SK-N-SH (cell line): ENCODE results near the gene SLC12A7. TPM values are rescaled to one million over a fixed set of nuclear protein-coding genes. Genes with fewer than 3 reads are reported as not detected.

ENCODE experiments used
- CTCF ChIA-PET: fragments of 300-600, 350-600 bp; formaldehyde crosslinking; extraction: SDS; loops from one replicate; lab custom pipeline; 2021; lab: Yijun Ruan, JAX
- POLR2A ChIA-PET: fragments of 350-600 bp; sonication (Branson Sonifier 250); formaldehyde crosslinking; extraction: SDS; loops from one replicate; lab custom pipeline; 2020; ENCODE audit warnings: antibody characterized with exemption, inconsistent platforms; lab: Yijun Ruan, JAX
- DNase-seq: peaks from one replicate; pipeline ENCODE4 v3.0.0; 2012
- H2AFZ ChIP-seq: fragments of 200-600 bp; sonication (generic); 2 replicates; pipeline ENCODE4 v1.8.1; 2016; ENCODE audit warnings: antibody characterized with exemption, mild to moderate bottlenecking, low read depth
- H3F3A ChIP-seq: fragments of 200-600 bp; sonication (generic); replicated peaks from 2 replicates; pipeline ENCODE3; 2016; ENCODE audit warnings: antibody characterized with exemption, mild to moderate bottlenecking; ENCODE audit not compliant: insufficient read depth
- H3K27ac ChIP-seq, 2 experiments: fragments of 200-500 bp in 1 of 2; fragments of 200-600 bp in 1 of 2; sonication (Bioruptor generic) in 1 of 2; sonication (generic), shearing (Covaris generic) in 1 of 2; 2 replicates each; pipeline versions ENCODE4 v1.5.1 to v1.6.1; 2014 to 2016; ENCODE audit warnings: low read depth in 2 of 2, inconsistent platforms in 1 of 2, low read length in 1 of 2, mild to moderate bottlenecking in 1 of 2, mixed read lengths in 1 of 2
- H3K27me3 ChIP-seq: fragments of 200-600 bp; sonication (generic), shearing (Covaris generic); 2 replicates; pipeline ENCODE4 v1.6.1; 2016; ENCODE audit warnings: mixed run types; ENCODE audit not compliant: insufficient read depth
- H3K36me3 ChIP-seq, 2 experiments: fragments of 200-500 bp in 1 of 2; fragments of 200-600 bp in 1 of 2; sonication (Bioruptor generic) in 1 of 2; sonication (generic) in 1 of 2; replicated peaks in 1 of 2; 2 replicates each; pipeline versions ENCODE3 to v1.5.1; 2014 to 2016; ENCODE audit warnings: low read length in 1 of 2, mild to moderate bottlenecking in 1 of 2; ENCODE audit not compliant: insufficient read depth in 2 of 2, control insufficient read depth in 1 of 2
- H3K4me1 ChIP-seq, 2 experiments: fragments of 200-500 bp in 1 of 2; fragments of 200-600 bp in 1 of 2; sonication (Bioruptor generic) in 1 of 2; sonication (generic), shearing (Covaris generic) in 1 of 2; 2 replicates each; pipeline versions ENCODE4 v1.5.1 to v1.6.1; 2014 to 2016; ENCODE audit warnings: low read depth in 1 of 2, low read length in 1 of 2, mixed run types in 1 of 2; ENCODE audit not compliant: insufficient read depth in 2 of 2, control insufficient read depth in 1 of 2
- H3K4me2 ChIP-seq: fragments of 200-600 bp; sonication (generic), shearing (Covaris generic); 2 replicates; pipeline ENCODE4 v1.6.1; 2017; ENCODE audit warnings: mixed run types
- H3K4me3 ChIP-seq, 2 experiments: fragments of 200-500 bp in 1 of 2; fragments of 200-600 bp in 1 of 2; sonication (Bioruptor generic) in 1 of 2; sonication (generic), shearing (Covaris generic) in 1 of 2; 2 replicates each; pipeline versions ENCODE4 v1.5.1 to v1.8.1; 2014 to 2016; ENCODE audit warnings: low read depth in 2 of 2, inconsistent platforms in 1 of 2, low read length in 1 of 2, mild to moderate bottlenecking in 1 of 2, mixed read lengths in 1 of 2, moderate library complexity in 1 of 2
- H3K79me2 ChIP-seq: fragments of 200-600 bp; sonication (generic); 2 replicates; pipeline ENCODE4 v1.8.1; 2017; ENCODE audit warnings: mild to moderate bottlenecking; ENCODE audit not compliant: insufficient read depth
- H3K9ac ChIP-seq: fragments of 200-600 bp; sonication (generic); 2 replicates; pipeline ENCODE4 v1.6.1; 2017; ENCODE audit warnings: mixed run types
- H3K9me2 ChIP-seq: fragments of 200-600 bp; sonication (generic); 2 replicates; pipeline ENCODE4 v1.6.1; 2017; ENCODE audit warnings: mixed run types
- H3K9me3 ChIP-seq: fragments of 200-600 bp; sonication (generic); 2 replicates; pipeline ENCODE4 v1.6.1; 2017; ENCODE audit warnings: mixed run types, mild to moderate bottlenecking, moderate library complexity
- H4K20me1 ChIP-seq: fragments of 200-600 bp; sonication (generic); 2 replicates; pipeline ENCODE4 v1.6.1; 2017; ENCODE audit warnings: mild to moderate bottlenecking, mixed run types; ENCODE audit not compliant: insufficient read depth
- CHD2 ChIP-seq: fragments of 150-350 bp; IDR thresholded peaks from 2 replicates; pipeline ENCODE4 v1.6.1; 2018; ENCODE audit warnings: low read length; ENCODE audit not compliant: partially characterized antibody
- CTCF ChIP-seq: fragments of 200-600 bp; sonication (generic); IDR thresholded peaks from 2 replicates; pipeline ENCODE4 v1.6.1; 2017; ENCODE audit warnings: antibody characterized with exemption, mild to moderate bottlenecking, moderate library complexity
- EP300 ChIP-seq, 2 experiments: IDR thresholded peaks; 2 replicates each; pipeline versions ENCODE4 v1.4.0 to v1.6.1; 2012; ENCODE audit warnings: borderline replicate concordance in 1 of 2, low read depth in 1 of 2, low read length in 1 of 2
- EZH2phosphoT487 ChIP-seq: fragments of 200-600 bp; sonication (generic); IDR thresholded peaks from 2 replicates; pipeline ENCODE4 v1.6.1; 2017; ENCODE audit warnings: low read depth, mixed run types, mild to moderate bottlenecking, antibody characterized with exemption, moderate library complexity, borderline replicate concordance
- FOSL2 ChIP-seq: IDR thresholded peaks from 2 replicates; pipeline ENCODE4 v1.4.0; 2012; ENCODE audit warnings: low read depth, mild to moderate bottlenecking, moderate library complexity, borderline replicate concordance
- FOXJ3 ChIP-seq: sonication (generic); formaldehyde crosslinking; IDR thresholded peaks from 2 replicates; pipeline ENCODE4 v1.5.1; 2020; ENCODE audit warnings: mild to moderate bottlenecking, missing genetic modification reagents
- FOXM1 ChIP-seq: IDR thresholded peaks from 2 replicates; pipeline ENCODE4 v1.4.0; 2012; ENCODE audit warnings: low read depth, mild to moderate bottlenecking
- GABPA ChIP-seq: IDR thresholded peaks from 2 replicates; pipeline ENCODE4 v1.4.0; 2012; ENCODE audit warnings: low read depth, mild to moderate bottlenecking
- JUND ChIP-seq: IDR thresholded peaks from 2 replicates; pipeline ENCODE4 v1.4.0; 2012
- MXI1 ChIP-seq: IDR thresholded peaks from 2 replicates; pipeline ENCODE4 v1.6.1; 2012; ENCODE audit warnings: mild to moderate bottlenecking, low read depth, low read length, improper control_type of control experiment
- NFIC ChIP-seq: IDR thresholded peaks from 2 replicates; pipeline ENCODE4 v1.4.0; 2012; ENCODE audit warnings: borderline replicate concordance
- RCOR1 ChIP-seq: fragments of 150-350 bp; IDR thresholded peaks from 2 replicates; pipeline ENCODE4 v1.6.1; 2017; ENCODE audit warnings: antibody characterized with exemption, low read length
- REST ChIP-seq: IDR thresholded peaks from 2 replicates; pipeline ENCODE4 v1.6.1; 2012; ENCODE audit warnings: mild to moderate bottlenecking, low read depth, low read length, moderate library complexity
- RXRA ChIP-seq: IDR thresholded peaks from 2 replicates; pipeline ENCODE4 v1.4.0; 2012; ENCODE audit warnings: low read depth, mild to moderate bottlenecking, borderline replicate concordance
- TAF1 ChIP-seq: IDR thresholded peaks from 2 replicates; pipeline ENCODE4 v1.6.1; 2012; ENCODE audit warnings: low read depth, mild to moderate bottlenecking, low read length, moderate library complexity, borderline replicate concordance
- TCF12 ChIP-seq: IDR thresholded peaks from 2 replicates; pipeline ENCODE4 v1.4.0; 2012
- YY1 ChIP-seq: IDR thresholded peaks from 2 replicates; pipeline ENCODE4 v1.4.0; 2012; ENCODE audit warnings: low read depth, mild to moderate bottlenecking
- WGBS: methylation state at CpG from one replicate; pipeline ENCODE4 v1.1.6; 2017; ENCODE audit warnings: low lambda C conversion rate; 5-methylcytosine and 5-hydroxymethylcytosine counted together
- polyA plus RNA-seq, 3 experiments: library from polyadenylated mRNA; depleted of rRNA; stranded (reverse); fragments of >200 nt; gene quantifications; 2 replicates each; pipeline ENCODE4 v1.2.3, GENCODE V29; 2012

Gene SLC12A7
- polyA plus RNA-seq, 1 of the 3 experiments (the other 2 are of a cell fraction) = 2.6 TPM

- peak; percentile 17 for DNase-seq
- H3F3A ChIP-seq = no peaks in the 10 kb centered on the region
- H3K27me3 ChIP-seq = no peaks in the 10 kb centered on the region
Observed at GRCh38 chr5:1036504-1037122, 75.2 kb downstream of the SLC12A7 start.

DNA sequence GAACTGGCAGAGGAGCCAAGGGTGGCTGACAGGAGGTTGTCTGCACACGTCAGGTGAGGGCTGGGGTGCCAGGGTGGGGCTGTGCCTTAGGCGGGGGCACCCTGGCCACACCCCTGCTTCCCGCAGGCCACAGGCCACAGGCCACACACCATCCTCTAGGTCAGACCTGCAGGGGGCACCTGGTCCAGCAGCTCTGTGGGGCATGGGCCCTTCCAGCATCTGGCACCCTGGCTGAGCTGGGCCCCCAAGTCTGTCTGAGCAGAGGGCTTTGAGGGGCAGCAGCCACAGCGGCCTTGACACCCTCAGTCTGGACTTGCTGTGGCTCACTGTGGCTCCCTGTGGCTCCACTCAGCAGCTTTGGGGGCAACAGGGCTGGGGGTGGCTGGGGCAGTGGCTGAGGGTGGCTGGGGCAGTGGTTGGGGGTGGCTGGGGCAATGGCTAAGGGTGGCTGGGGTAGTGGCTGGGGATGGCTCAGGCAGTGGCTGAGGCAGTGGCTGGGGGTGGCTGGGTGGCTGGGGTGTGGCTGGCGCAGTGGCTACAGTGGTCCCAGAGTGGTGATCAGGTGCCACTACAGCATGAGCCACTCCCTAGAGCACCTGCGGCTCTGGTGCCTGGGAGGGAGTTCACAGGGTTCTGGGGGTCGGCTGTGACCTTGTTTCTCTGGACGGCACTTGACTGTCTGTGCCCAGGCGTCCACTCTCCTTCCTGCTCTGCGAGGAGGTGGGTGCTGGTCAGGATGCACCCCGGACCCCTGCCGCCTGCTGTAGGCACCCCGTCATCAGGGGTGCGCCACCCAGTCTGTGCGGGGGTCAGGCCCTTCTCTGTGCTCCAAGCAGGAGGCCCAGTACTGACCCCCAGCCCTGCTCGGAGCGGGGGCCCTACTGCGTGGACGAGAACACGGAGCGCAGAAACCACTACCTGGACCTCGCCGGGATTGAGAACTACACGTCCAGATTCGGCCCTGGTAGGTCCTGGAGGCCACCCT is 76.2 kb downstream of the SLC12A7 start:
- no peak overlapping the region for H3K9ac ChIP-seq
- H3K27ac ChIP-seq = no peak overlapping the region
- H3K4me1 ChIP-seq = no peaks in the 10 kb centered on the region; a peak in 1 of 4 replicates
- no peaks in the 10 kb centered on the region for H3K9me2 ChIP-seq
- no peaks in the 10 kb centered on the region for H3K27me3 ChIP-seq
- H3K79me2 ChIP-seq = no peaks in the 10 kb centered on the region
- no peaks in the 10 kb centered on the region for H3K36me3 ChIP-seq
- DNase-seq = peak; percentile 37
- CTCF ChIA-PET = no interaction called here
- H3K9me3 ChIP-seq = no peaks in the 10 kb centered on the region
- POLR2A ChIA-PET = no interaction called here
- H2AFZ ChIP-seq = no peak overlapping the region
- H4K20me1 ChIP-seq = no peaks in the 10 kb centered on the region
- H3F3A ChIP-seq = no peaks in the 10 kb centered on the region
- WGBS = 40% methylated on average over 1 of the region's 25 CpGs
- H3K4me3 ChIP-seq = no peak overlapping the region
- no peak overlapping the region for H3K4me2 ChIP-seq
- TF ChIP-seq RXRA (no peak), JUND (no peak), MXI1 (no peak), RCOR1 (no peak), CTCF (no peak), EZH2phosphoT487 (no peak), EP300 (IDR thresholded peaks at IDR 0.05; ENCODE audit: borderline replicate concordance in 1 of 2, low read depth in 1 of 2, low read length in 1 of 2) (no peak), FOXM1 (no peak), TAF1 (no peak), FOSL2 (no peak), TCF12 (no peak), GABPA (no peak), YY1 (no peak)

More at GRCh38 chr5:1036504-1037122, 75.2 kb downstream of the SLC12A7 start:
- CTCF ChIA-PET = no interaction called here
- Histone ChIP-seq H3K27ac (no peak overlapping the region), H2AFZ (no peak overlapping the region), H3K9ac (no peak overlapping the region), H3K36me3 (no peaks in the 10 kb centered on the region), H4K20me1 (no peaks in the 10 kb centered on the region), H3K4me3 (no peak overlapping the region), H3K4me1 (no peaks in the 10 kb centered on the region), H3K9me3 (no peaks in the 10 kb centered on the region), H3K79me2 (no peaks in the 10 kb centered on the region), H3K9me2 (no peaks in the 10 kb centered on the region), H3K4me2 (no peak overlapping the region)
- WGBS = 80% methylated on average over 18 of the region's 22 CpGs
- POLR2A ChIA-PET = no interaction called here
- TF ChIP-seq FOXM1 = no peak
- TF ChIP-seq EZH2phosphoT487 = no peak
- no peak for TF ChIP-seq NFIC
- TF ChIP-seq CHD2 = no peak
- TF ChIP-seq REST = no peak
- no peak for TF ChIP-seq RXRA
- no peak for TF ChIP-seq FOXJ3
- TF ChIP-seq, all 33 proteins: peak for 0
